Fibroblast of skin of right biceps (primary cell): ENCODE measurements around the gene ABCB8.

Source experiments
- DNase-seq: peaks from one replicate; pipeline ENCODE4 v3.0.0-alpha.2; 2013

Gene ABCB8

GRCh38 chr7:151028131-151028947 is at the start of gene ABCB8:
TSS of gene ABCB8 (plus strand) at chr7:151028450. CDS start at chr7:151028516, 66 bp downstream.
- peak; percentile 99 for DNase-seq

- DNase-seq, result no peak
Observed at GRCh38 chr7:150979713-150980390, 48.4 kb upstream of the ABCB8 start.

GRCh38 chr7:150980663-150981062 is 47.6 kb upstream of the ABCB8 start:
- no peak for DNase-seq

DNA sequence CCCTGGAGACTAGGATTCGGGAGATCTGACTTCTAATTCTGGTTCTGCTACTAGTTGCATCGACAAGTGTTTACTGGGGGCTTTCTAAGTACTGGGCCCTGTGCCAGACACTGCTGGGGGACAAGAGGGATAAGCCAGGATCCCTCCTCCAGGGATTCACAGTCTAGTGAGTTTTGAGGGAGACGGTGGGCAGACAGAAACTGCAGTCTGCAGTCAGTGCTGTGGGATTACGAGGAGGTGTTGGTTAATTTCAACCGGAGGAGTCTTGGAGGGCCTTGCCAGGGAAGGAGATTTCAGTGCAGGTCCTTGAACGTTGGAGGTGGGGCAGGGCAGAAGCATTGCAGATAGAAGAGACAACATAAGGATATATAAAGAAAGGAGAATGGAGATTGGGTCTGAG is 46.6 kb upstream of the ABCB8 start:
- no peak for DNase-seq

DNA sequence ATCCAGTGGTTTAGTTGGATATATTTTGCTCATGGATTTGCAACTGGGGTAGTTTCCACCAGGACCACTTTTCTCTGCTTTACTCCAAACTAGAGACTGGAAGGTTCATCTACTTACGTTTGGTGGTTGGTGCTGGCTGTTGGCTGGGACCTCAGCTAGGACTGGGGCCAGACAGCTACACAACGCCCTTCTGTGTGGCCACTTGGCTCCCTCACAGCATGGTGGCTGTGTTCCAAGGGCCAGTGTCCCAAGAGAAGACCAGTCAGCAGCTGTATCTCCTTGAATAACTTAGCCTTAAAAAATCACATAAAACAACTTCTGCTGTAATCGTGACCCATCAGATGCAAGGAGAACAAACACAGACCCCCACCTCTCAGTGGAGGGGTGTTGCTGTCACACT is 45.9 kb upstream of the ABCB8 start:
- DNase-seq, result no peak

DNA sequence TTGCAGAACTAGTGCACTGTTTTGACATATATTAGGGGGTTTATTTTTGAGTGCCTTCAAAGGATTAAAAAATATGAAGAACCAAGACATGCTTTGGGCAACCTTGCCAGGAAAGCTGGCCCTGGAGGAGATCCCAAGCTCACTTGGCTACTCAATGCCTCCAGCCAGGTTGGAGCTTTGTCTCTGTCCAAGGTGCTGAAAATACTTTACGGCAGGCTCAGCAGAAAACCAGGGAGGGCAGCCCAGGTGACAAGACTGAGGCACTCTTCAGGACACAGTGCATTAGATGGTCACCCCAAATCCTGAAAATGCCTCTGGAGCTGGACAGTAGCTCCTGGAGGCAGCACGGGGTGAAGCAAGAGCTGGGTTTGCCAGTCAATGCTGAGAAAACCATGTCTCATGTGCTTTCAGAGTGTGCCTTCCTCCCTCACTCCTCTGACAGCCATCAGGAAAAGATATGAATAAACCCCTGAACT is 44.3 kb upstream of the ABCB8 start:
- peak; percentile 38 for DNase-seq

- peak; percentile 30 for DNase-seq
Observed at GRCh38 chr7:150986099-150986512, 42.1 kb upstream of the ABCB8 start.

DNA sequence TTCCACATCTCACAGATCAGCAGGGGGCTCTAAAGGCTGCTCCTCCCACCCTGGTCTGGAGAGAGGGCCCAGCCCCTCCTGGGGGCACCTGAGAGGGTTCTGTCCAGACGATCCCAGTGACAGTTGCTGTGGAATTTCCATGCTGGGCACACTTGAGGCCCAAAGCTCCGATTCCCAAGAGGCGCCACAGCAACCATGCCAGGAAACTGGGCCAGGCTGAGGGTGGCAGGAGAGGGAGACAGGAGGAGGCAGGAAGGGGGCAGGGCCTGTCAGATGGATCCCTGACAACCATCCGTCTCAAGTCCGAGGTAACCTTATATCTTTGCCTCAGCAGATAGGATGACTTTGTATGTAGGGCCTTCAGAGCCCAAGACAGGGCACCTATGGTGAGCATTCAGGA is 41.7 kb upstream of the ABCB8 start:
- DNase-seq, result no peak

GRCh38 chr7:150988230-150989226 is 39.7 kb upstream of the ABCB8 start:
- peak; percentile 43 for DNase-seq

DNA sequence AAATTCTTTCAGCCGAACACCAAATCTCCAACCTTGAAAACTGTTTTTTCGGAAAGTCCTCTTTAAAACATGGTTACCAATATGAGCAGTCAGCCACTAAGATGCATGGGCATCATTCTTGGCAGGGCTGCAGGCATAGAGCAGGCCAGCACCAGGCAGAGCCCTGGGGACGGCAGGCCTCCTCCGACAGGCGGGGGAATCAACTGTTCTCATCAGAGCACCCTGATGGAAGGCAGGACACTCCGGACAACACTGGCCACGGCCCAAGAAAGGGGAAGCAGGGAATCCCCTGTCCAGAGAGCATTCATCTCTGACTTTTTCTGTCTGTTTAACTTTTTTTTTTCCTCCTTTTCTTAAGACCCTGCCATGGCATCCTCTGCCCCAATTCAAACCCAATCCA is 38.8 kb upstream of the ABCB8 start:
- DNase-seq, result no peak

- DNase-seq, result no peak
Observed at GRCh38 chr7:150990416-150991186, 37.6 kb upstream of the ABCB8 start, which contains the start of gene NOS3. TSS of gene NOS3 (plus strand) at chr7:150991017. CDS start at chr7:150993804, 2,787 bp downstream.

DNA sequence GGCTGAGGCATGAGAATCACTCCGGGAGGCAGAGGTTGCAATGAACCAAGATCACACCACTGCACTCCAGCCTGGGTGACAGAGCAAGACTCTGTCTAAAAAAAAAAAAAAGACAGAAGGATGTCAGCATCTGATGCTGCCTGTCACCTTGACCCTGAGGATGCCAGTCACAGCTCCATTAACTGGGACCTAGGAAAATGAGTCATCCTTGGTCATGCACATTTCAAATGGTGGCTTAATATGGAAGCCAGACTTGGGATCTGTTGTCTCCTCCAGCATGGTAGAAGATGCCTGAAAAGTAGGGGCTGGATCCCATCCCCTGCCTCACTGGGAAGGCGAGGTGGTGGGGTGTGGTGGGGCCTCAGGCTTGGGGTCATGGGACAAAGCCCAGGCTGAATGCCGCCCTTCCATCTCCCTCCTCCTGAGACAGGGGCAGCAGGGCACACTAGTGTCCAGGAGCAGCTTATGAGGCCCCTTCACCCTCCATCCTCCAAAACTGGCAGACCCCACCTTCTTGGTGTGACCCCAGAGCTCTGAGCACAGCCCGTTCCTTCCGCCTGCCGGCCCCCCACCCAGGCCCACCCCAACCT is 36.1 kb upstream of the ABCB8 start:
- DNase-seq, result no peak

GRCh38 chr7:150992833-150993302 is 35.4 kb upstream of the ABCB8 start:
- DNase-seq, result no peak

GRCh38 chr7:150993511-150993910 is 34.7 kb upstream of the ABCB8 start:
- DNase-seq, result no peak

DNA sequence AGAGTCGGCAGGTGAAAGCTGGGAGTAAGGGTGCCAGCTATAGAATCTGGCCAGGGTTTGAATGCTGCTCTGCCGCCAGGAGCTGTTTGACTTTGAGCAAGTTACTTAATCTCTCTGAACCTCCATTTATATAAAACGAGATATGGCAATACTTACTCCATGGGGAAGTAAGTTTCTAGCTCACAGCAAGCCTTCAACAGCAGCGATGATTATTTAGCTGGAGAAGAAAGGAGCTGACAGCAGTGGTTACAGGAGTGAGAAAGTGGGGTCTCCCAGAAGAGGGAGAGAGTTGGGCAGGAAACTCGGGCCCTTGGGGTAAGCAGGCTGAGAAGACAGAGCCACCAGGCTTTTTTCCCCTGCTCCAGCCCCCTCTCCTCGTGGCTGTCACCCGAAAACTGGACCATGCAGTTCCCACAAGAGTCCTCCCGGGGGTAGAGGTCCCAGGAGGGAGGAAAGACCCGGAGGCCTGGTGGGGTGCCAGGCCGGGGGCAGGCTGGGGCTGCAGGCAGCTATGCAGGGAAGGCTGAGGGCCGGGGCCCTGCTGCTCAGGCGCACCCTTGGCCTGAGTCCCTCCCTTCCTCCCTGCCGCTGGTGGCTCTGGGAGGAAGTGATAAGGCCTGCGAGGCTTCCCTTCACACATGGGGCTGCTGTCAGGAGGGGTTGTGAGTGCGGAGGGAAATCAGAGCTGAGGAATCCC is 34.0 kb upstream of the ABCB8 start:
- no peak for DNase-seq

- no peak for DNase-seq
Observed at GRCh38 chr7:150994838-150995510, 33.3 kb upstream of the ABCB8 start.

DNA sequence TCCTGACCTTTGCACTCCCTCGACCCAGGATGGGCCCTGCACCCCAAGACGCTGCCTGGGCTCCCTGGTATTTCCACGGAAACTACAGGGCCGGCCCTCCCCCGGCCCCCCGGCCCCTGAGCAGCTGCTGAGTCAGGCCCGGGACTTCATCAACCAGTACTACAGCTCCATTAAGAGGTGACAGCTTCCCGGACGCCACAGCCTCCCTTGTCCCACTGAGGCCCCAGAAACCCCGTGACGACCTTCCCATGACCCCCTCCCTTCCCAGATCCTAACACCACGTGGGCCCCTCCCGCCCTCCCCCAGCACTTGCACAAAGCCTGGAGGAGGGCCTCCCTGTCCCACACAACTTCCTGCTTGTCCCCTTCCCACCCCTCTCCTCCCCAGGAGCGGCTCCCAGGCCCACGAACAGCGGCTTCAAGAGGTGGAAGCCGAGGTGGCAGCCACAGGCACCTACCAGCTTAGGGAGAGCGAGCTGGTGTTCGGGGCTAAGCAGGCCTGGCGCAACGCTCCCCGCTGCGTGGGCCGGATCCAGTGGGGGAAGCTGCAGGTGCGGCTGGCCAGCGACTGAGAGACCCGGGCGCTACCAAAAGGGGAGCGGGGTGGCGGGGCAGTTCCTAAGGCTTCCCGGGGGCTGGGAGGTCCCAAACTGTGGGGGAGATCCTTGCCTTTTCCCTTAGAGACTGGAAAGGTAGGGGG is 31.7 kb upstream of the ABCB8 start:
- DNase-seq, result no peak

DNA sequence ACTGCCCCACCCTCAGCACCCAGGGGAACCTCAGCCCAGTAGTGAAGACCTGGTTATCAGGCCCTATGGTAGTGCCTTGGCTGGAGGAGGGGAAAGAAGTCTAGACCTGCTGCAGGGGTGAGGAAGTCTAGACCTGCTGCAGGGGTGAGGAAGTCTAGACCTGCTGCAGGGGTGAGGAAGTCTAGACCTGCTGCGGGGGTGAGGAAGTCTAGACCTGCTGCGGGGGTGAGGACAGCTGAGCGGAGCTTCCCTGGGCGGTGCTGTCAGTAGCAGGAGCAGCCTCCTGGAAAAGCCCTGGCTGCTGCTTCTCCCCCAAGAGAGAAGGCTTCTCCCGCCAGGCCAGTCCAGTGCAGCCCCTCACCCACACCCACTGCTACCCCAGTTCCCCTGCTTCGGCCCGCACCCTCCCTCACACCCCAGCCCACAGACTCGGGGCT is 31.2 kb upstream of the ABCB8 start:
- DNase-seq, result no peak

DNA sequence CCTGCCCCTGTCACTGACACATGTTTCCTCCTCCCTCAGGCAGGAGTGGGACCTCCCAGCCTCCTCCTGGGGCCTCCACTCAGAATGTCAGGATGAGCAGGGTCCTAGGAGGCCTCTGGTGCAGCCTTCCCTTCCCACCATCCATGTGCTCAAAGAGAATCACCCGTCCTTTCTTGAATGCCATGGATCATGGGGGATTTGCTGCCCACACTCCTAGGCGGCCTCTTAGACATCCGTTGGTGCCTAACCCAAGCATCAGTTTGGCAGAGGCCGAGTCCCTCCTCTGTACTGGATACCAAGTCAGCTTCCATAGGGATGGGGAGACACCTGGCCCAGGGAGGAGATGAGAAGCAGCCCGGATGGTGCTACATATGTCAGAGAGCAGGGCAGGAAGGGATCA is 30.4 kb upstream of the ABCB8 start:
- no peak for DNase-seq

DNA sequence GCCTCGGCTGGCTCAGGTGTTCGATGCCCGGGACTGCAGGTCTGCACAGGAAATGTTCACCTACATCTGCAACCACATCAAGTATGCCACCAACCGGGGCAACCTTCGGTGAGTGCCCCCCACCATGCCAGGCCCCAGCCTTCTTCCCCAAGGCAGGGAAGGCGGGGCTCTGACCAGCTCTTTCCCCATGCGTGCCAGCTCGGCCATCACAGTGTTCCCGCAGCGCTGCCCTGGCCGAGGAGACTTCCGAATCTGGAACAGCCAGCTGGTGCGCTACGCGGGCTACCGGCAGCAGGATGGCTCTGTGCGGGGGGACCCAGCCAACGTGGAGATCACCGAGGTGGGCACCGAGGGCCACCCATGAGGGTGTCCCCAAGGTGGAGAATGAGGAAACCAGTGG is 29.9 kb upstream of the ABCB8 start:
- DNase-seq, result no peak
